Measurements from ENCODE around the gene TMEM114.

DNA sequence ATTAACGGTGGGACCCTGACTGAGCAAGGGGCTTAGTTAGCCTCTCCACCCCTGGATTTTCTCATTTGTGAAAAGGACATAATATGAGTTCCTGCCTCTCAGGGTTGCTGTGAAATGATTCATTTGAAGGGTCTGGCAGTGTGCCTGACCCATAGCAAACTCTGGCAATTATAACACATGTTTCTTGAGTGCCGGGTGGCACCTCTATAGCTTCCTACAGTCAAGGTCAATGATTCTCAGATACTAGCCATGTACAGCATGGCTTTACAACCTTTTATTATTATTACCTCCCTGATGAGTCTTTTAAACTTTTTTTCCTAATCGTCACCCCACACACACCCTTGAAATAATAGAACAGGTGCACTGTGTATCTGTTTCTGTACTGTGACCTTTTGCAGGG, 42.1 kb downstream of the TMEM114 start:
- TF ChIP-seq POLR2A (IDR thresholded peaks at IDR 0.05; ENCODE audit: low read length): no peak
- no peak for TF ChIP-seq TP53 (CRISPR knock-in tag; IDR thresholded peaks at IDR 0.05)
- no peak for TF ChIP-seq PHF8 (IDR thresholded peaks at IDR 0.05; ENCODE audit: borderline replicate concordance, low read depth)
- TF ChIP-seq, protein P1, sequence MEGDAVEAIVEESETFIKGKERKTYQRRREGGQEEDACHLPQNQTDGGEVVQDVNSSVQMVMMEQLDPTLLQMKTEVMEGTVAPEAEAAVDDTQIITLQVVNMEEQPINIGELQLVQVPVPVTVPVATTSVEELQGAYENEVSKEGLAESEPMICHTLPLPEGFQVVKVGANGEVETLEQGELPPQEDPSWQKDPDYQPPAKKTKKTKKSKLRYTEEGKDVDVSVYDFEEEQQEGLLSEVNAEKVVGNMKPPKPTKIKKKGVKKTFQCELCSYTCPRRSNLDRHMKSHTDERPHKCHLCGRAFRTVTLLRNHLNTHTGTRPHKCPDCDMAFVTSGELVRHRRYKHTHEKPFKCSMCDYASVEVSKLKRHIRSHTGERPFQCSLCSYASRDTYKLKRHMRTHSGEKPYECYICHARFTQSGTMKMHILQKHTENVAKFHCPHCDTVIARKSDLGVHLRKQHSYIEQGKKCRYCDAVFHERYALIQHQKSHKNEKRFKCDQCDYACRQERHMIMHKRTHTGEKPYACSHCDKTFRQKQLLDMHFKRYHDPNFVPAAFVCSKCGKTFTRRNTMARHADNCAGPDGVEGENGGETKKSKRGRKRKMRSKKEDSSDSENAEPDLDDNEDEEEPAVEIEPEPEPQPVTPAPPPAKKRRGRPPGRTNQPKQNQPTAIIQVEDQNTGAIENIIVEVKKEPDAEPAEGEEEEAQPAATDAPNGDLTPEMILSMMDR (IDR thresholded peaks at IDR 0.05): no peak
- TF ChIP-seq CHD2 (IDR thresholded peaks at IDR 0.05; ENCODE audit: low read length, partially characterized antibody): no peak
- no peak for TF ChIP-seq SMC3 (IDR thresholded peaks at IDR 0.05)
- TF ChIP-seq CBX2 (IDR thresholded peaks at IDR 0.05; ENCODE audit: borderline replicate concordance, low read depth): no peak
- TF ChIP-seq RCOR1 (IDR thresholded peaks at IDR 0.05; ENCODE audit: low read depth, low read length): no peak
- no peak for TF ChIP-seq MYC (IDR thresholded peaks at IDR 0.05; ENCODE audit: borderline replicate concordance, low read length)

All from A549 (cell line).